ENCODE results near the gene EMILIN3. TPM values are rescaled to one million over a fixed set of nuclear protein-coding genes. Genes with fewer than 3 reads are reported as not detected.

The EMILIN3 gene
- total RNA-seq, 1 donor from 2014 or later = 2.1 TPM

DNA sequence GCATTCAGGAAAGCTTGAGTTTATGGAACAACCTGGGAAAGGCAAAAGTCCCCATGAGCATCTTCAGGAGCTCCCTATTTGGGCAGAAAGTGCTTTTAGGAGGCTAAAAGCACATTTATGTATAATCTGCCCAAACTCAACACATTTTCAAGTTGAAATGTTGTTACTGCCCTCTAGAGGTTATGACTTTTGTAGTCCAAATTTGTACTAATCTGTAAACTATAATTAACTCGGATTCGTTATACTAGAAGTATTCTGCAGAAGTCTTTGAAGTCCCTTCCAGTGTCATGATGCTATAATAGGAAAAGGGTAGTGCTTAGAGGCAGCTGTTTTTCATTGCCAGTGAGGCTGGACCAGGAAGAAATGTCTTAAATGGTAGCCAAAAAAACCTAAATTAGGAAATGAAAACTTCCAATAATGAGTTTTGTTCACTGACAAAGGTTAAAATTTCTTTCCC is 44.8 kb upstream of the EMILIN3 start:
- Mint-ChIP-seq H3K4me3 (ENCODE audit: unreplicated experiment) (no peak overlapping the region), H3K27ac (ENCODE audit: unreplicated experiment) (no peak overlapping the region), H3K27me3 (ENCODE audit: unreplicated experiment) (no peaks in the 10 kb centered on the region), H3K4me1 (ENCODE audit: unreplicated experiment) (peaks cover 16% of the 10 kb centered on the region), H3K9me3 (ENCODE audit: unreplicated experiment) (no peaks in the 10 kb centered on the region), H3K36me3 (ENCODE audit: unreplicated experiment) (peaks cover 61% of the 10 kb centered on the region)
- TF ChIP-seq, protein P1, sequence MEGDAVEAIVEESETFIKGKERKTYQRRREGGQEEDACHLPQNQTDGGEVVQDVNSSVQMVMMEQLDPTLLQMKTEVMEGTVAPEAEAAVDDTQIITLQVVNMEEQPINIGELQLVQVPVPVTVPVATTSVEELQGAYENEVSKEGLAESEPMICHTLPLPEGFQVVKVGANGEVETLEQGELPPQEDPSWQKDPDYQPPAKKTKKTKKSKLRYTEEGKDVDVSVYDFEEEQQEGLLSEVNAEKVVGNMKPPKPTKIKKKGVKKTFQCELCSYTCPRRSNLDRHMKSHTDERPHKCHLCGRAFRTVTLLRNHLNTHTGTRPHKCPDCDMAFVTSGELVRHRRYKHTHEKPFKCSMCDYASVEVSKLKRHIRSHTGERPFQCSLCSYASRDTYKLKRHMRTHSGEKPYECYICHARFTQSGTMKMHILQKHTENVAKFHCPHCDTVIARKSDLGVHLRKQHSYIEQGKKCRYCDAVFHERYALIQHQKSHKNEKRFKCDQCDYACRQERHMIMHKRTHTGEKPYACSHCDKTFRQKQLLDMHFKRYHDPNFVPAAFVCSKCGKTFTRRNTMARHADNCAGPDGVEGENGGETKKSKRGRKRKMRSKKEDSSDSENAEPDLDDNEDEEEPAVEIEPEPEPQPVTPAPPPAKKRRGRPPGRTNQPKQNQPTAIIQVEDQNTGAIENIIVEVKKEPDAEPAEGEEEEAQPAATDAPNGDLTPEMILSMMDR (IDR thresholded peaks at IDR 0.05) = peak; percentile 55
- DNase-seq (ENCODE audit: extremely low spot score, unreplicated experiment) = no peak

DNA sequence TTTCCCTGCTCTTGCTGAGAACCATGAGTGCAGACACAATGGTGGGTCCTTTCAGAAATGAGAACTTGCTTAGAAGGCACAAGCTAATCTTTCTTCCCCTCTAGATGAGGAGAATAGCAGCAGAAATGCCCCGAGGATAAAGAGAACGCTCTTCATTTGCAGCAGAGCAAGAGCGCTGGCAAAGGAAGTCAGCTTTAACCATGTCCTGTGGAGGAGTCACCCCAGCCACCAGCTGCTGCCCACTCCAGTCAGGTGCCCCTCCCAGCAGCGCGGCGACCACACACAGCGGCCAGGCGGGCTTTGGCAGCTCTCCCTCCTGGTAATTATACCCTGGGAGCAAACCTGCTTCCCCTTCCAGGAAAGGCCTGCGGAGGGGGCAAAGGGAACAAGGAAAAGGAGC is 42.4 kb upstream of the EMILIN3 start:
- DNase-seq (ENCODE audit: extremely low spot score, unreplicated experiment) = no peak
- H3K36me3 Mint-ChIP-seq (ENCODE audit: unreplicated experiment) = peaks cover 61% of the 10 kb centered on the region

DNA sequence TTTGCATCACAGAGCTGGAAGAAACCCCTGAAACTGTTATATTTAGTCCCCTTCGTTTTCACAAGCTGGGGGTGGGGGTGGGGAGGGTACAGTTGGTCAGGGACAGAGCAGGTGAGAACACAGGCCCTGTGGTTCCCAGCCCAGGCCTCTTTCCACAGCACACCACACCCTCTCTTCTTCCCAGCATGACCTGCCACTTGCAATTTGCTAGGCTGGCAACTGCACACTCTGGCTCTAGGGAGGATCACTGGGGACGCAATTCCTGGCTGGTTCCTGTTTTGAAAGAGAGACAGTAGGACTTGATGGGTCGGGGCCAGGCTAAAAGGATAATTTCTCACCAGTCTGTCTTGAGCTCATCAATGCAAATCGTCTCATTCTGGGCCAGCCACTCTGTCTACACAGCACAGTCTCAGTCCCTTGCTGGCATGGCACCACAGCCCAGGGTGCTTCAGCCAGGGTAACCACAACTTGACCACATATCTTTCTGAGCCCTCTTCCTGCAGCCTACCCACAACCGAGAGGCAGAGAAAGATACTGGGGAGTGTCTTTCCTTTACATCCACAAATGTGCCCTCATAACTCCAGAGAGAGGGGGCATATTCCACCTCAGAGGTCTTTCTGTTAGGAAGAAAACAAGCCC is 41.7 kb upstream of the EMILIN3 start:
- Mint-ChIP-seq H3K36me3 (ENCODE audit: unreplicated experiment) (peaks cover 58% of the 10 kb centered on the region), H3K4me1 (ENCODE audit: unreplicated experiment) (peaks cover 16% of the 10 kb centered on the region), H3K9me3 (ENCODE audit: unreplicated experiment) (no peaks in the 10 kb centered on the region), H3K27ac (ENCODE audit: unreplicated experiment) (no peak overlapping the region), H3K4me3 (ENCODE audit: unreplicated experiment) (no peak overlapping the region), H3K27me3 (ENCODE audit: unreplicated experiment) (no peaks in the 10 kb centered on the region)
- no peak for DNase-seq (ENCODE audit: extremely low spot score, unreplicated experiment)
- TF ChIP-seq, protein P1 (IDR thresholded peaks at IDR 0.05) = no peak

More for the DNA sequence above, 42.4 kb upstream of the EMILIN3 start:
- Mint-ChIP-seq H3K4me3 (ENCODE audit: unreplicated experiment) (no peak overlapping the region), H3K9me3 (ENCODE audit: unreplicated experiment) (no peaks in the 10 kb centered on the region), H3K4me1 (ENCODE audit: unreplicated experiment) (peaks cover 16% of the 10 kb centered on the region), H3K27me3 (ENCODE audit: unreplicated experiment) (no peaks in the 10 kb centered on the region), H3K27ac (ENCODE audit: unreplicated experiment) (no peak overlapping the region)
- TF ChIP-seq, protein P1 (IDR thresholded peaks at IDR 0.05) = no peak

DNA sequence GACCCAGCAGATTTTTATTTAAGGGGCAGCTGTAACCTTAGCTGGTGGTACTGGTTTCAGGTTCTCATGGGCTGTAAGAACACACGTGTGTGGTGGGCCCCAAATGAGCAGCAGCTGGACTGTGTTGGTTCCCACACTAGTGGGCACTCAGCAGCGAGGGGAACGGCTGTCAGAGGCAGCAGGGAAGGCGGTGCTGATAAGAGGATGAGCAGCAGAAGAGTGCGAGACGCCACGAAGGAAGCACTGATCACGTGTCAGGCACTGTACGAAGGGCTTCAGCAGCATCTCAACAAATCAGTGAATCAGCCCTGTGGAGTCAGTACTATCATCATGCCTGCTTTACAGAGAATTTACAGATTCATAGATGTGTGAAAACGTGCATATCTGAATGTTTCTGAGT is 41.0 kb upstream of the EMILIN3 start:
- H3K4me3 Mint-ChIP-seq (ENCODE audit: unreplicated experiment) = no peak overlapping the region
- no peaks in the 10 kb centered on the region for H3K27me3 Mint-ChIP-seq (ENCODE audit: unreplicated experiment)
- H3K27ac Mint-ChIP-seq (ENCODE audit: unreplicated experiment) = no peak overlapping the region
- no peaks in the 10 kb centered on the region for H3K9me3 Mint-ChIP-seq (ENCODE audit: unreplicated experiment)
- peaks cover 16% of the 10 kb centered on the region for H3K4me1 Mint-ChIP-seq (ENCODE audit: unreplicated experiment)
- peaks cover 59% of the 10 kb centered on the region for H3K36me3 Mint-ChIP-seq (ENCODE audit: unreplicated experiment)
- TF ChIP-seq, protein P1 (IDR thresholded peaks at IDR 0.05) = no peak
- no peak for DNase-seq (ENCODE audit: extremely low spot score, unreplicated experiment)

DNA sequence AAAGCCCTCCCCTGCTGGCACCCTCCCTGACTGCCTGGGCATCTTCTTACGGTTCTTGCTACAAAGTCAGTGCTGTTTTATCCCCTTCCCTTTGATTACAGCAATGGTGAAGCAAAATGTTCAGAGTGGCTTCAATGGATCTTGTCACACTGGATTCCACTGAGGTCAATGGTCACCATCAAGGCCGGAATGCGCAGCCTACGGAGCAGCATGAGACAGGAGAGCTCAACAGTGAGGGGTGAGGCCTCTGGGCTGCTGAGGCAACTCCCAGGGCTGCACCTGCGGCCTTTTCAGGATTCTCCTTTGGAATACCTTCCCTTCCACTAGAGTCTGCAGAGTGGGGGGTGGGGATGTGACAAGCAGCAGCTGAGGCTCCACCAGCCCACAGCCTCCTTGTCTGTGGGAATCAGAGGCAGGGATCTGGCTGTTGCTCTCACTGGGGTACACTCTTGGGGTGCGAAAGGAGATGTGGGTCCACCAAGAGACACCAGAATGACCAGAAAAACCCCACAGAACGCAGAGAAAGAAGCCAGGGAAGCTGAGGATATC is 40.4 kb upstream of the EMILIN3 start:
- H3K27me3 Mint-ChIP-seq (ENCODE audit: unreplicated experiment) = no peaks in the 10 kb centered on the region
- no peak for DNase-seq (ENCODE audit: extremely low spot score, unreplicated experiment)
- peaks cover 55% of the 10 kb centered on the region for H3K36me3 Mint-ChIP-seq (ENCODE audit: unreplicated experiment)
- H3K27ac Mint-ChIP-seq (ENCODE audit: unreplicated experiment) = no peak overlapping the region
- no peaks in the 10 kb centered on the region for H3K9me3 Mint-ChIP-seq (ENCODE audit: unreplicated experiment)
- no peak overlapping the region for H3K4me3 Mint-ChIP-seq (ENCODE audit: unreplicated experiment)
- H3K4me1 Mint-ChIP-seq (ENCODE audit: unreplicated experiment) = peaks cover 19% of the 10 kb centered on the region
- TF ChIP-seq, protein P1 (IDR thresholded peaks at IDR 0.05) = no peak

Data from osteocyte (in vitro differentiated cells).